HepG2 (cell line): ENCODE measurements around the gene CLCN1. TPM values are rescaled to one million over a fixed set of nuclear protein-coding genes. Genes with fewer than 3 reads are reported as not detected.

ENCODE experiments used
- ISL2 ChIP-seq: sonication (generic); formaldehyde crosslinking; IDR thresholded peaks from 2 replicates; pipeline ENCODE4 v1.5.0; 2020; ENCODE audit warnings: missing genetic modification reagents
- MYC ChIP-seq: sonication (generic); formaldehyde crosslinking; IDR thresholded peaks from 2 replicates; pipeline ENCODE4 v1.9.0; 2021; ENCODE audit warnings: missing genetic modification reagents, borderline replicate concordance
- NCOR1 ChIP-seq: fragments of 200-600 bp; sonication (generic); IDR thresholded peaks from 2 replicates; pipeline ENCODE4 v1.7.0; 2017; ENCODE audit warnings: antibody characterized with exemption, low read length, borderline replicate concordance
- NFRKB ChIP-seq: fragments of 450-650 bp; IDR thresholded peaks from 2 replicates; pipeline ENCODE4 v1.6.1; 2017
- REPIN1 ChIP-seq: sonication (generic); formaldehyde crosslinking; IDR thresholded peaks from 2 replicates; pipeline ENCODE4 v1.8.0; 2022; ENCODE audit warnings: missing genetic modification reagents, low read depth, mild to moderate bottlenecking, borderline replicate concordance
- SPEN ChIP-seq: sonication (generic); formaldehyde crosslinking; IDR thresholded peaks from 2 replicates; pipeline ENCODE4 v1.5.1; 2020; ENCODE audit warnings: low read depth, mild to moderate bottlenecking, missing genetic modification reagents
- ZMYM3 ChIP-seq: sonication (generic); formaldehyde crosslinking; IDR thresholded peaks from 2 replicates; pipeline ENCODE4 v1.5.1; 2020; ENCODE audit warnings: mild to moderate bottlenecking, missing genetic modification reagents
- ZNF225 ChIP-seq: sonication (generic); formaldehyde crosslinking; IDR thresholded peaks from 2 replicates; pipeline ENCODE4 v1.4.0; 2020; ENCODE audit warnings: mild to moderate bottlenecking, missing genetic modification reagents
- ZNF572 ChIP-seq: sonication (generic); formaldehyde crosslinking; IDR thresholded peaks from 2 replicates; pipeline ENCODE4 v1.5.1; 2020; ENCODE audit warnings: mild to moderate bottlenecking, missing genetic modification reagents
- polyA plus RNA-seq, 8 experiments: library from polyadenylated mRNA; depleted of rRNA in 3 of 8; stranded (reverse) in 7 of 8; unstranded in 1 of 8; fragments of >200 nt; fragmentation: Illumina TruSeq in 4 of 8; extraction: Trizol in 4 of 8; gene quantifications; 2 replicates each; pipeline versions ENCODE4 v1.2.1 to v1.2.3, GENCODE V29; 2011 to 2016; ENCODE audit warnings: low read depth in 4 of 8, missing spikeins in 1 of 8, mixed read lengths in 1 of 8; ENCODE audit not compliant: insufficient read depth in 1 of 8
- total RNA-seq, 5 experiments: library from RNA; depleted of rRNA; stranded (reverse); fragments of >200 nt; fragmentation: Illumina TruSeq; extraction: Trizol; gene quantifications; 2 replicates each; pipeline ENCODE4 v1.2.3, GENCODE V29; 2016; ENCODE audit warnings: low read depth in 1 of 5
- TF ChIP-seq, protein P1 (sequence below): sonication (generic); formaldehyde crosslinking; IDR thresholded peaks from 2 replicates; pipeline ENCODE4 v1.5.1; 2020; ENCODE audit warnings: mild to moderate bottlenecking, missing genetic modification reagents, borderline replicate concordance
- TF ChIP-seq, protein P2 (sequence below): sonication (generic); formaldehyde crosslinking; IDR thresholded peaks from 2 replicates; pipeline ENCODE4 v1.4.0; 2020; ENCODE audit warnings: missing genetic modification reagents
- TF ChIP-seq, protein P3 (sequence below): sonication (generic); formaldehyde crosslinking; IDR thresholded peaks from 2 replicates; pipeline ENCODE4 v1.5.0; 2020; ENCODE audit warnings: mild to moderate bottlenecking, missing genetic modification reagents
- TF ChIP-seq, protein P4 (sequence below): IDR thresholded peaks from 2 replicates; pipeline ENCODE4 v1.6.1; 2016; ENCODE audit warnings: control low read depth
- TF ChIP-seq, protein P5 (sequence below): sonication (generic); formaldehyde crosslinking; IDR thresholded peaks from 2 replicates; pipeline ENCODE4 v1.5.1; 2020; ENCODE audit warnings: missing genetic modification reagents, mild to moderate bottlenecking, borderline replicate concordance
- TF ChIP-seq, protein P6 (sequence below): sonication (generic); formaldehyde crosslinking; IDR thresholded peaks from 2 replicates; pipeline ENCODE4 v1.5.0; 2020; ENCODE audit warnings: mild to moderate bottlenecking, missing genetic modification reagents

Gene CLCN1
- total and polyA plus RNA-seq, 2 of the 13 experiments (the other 11 are each of a cell fraction or from before 2014, with no cell fraction given): 0.01 TPM; not detected in 1

DNA sequence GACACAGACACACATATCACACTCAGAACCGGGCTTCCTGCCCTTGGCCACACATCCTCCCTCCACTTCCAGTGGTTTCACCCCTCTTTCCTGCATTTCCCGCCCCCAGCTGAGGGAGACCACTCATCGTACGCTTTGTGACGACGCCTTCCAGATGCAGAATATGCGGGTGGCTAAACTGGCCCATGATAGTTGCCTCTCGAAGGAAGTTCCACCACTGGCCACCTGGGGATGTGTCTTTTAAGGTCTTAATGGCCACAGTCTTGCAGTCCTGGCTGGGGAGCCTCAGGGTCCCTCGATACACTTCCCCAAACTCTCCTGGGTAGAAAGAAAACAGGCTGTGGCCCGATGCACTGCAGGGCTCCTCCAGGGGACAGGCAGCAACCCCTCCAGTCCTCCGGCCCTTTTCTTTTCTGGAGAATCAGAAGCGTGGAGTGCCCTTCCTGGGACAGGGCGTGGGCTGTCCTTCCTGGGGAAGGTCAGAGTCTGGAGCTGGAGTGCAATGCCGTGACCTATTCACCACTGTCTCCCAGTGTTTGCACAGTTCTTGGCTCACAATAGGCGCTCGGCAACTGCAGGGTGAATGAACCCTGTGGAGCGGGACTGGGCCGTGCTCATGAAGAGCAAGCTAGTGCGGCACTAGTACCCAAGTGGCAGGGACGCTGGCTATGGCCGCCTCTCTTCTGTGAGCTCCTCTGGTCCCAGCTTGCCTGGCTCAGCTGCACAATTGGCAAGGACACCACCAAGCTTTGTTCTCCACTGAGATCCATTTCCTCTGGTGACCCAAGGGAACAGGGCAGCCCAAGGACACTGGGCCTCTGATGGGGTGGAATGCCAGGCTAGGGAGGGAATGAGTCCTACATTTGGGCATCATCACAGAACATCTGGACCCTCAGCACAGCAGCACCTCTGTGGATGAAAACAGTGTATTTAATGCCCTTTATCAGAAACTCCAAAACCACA lies 79.6 kb downstream of the CLCN1 start (continued):
- TF ChIP-seq, protein P1, sequence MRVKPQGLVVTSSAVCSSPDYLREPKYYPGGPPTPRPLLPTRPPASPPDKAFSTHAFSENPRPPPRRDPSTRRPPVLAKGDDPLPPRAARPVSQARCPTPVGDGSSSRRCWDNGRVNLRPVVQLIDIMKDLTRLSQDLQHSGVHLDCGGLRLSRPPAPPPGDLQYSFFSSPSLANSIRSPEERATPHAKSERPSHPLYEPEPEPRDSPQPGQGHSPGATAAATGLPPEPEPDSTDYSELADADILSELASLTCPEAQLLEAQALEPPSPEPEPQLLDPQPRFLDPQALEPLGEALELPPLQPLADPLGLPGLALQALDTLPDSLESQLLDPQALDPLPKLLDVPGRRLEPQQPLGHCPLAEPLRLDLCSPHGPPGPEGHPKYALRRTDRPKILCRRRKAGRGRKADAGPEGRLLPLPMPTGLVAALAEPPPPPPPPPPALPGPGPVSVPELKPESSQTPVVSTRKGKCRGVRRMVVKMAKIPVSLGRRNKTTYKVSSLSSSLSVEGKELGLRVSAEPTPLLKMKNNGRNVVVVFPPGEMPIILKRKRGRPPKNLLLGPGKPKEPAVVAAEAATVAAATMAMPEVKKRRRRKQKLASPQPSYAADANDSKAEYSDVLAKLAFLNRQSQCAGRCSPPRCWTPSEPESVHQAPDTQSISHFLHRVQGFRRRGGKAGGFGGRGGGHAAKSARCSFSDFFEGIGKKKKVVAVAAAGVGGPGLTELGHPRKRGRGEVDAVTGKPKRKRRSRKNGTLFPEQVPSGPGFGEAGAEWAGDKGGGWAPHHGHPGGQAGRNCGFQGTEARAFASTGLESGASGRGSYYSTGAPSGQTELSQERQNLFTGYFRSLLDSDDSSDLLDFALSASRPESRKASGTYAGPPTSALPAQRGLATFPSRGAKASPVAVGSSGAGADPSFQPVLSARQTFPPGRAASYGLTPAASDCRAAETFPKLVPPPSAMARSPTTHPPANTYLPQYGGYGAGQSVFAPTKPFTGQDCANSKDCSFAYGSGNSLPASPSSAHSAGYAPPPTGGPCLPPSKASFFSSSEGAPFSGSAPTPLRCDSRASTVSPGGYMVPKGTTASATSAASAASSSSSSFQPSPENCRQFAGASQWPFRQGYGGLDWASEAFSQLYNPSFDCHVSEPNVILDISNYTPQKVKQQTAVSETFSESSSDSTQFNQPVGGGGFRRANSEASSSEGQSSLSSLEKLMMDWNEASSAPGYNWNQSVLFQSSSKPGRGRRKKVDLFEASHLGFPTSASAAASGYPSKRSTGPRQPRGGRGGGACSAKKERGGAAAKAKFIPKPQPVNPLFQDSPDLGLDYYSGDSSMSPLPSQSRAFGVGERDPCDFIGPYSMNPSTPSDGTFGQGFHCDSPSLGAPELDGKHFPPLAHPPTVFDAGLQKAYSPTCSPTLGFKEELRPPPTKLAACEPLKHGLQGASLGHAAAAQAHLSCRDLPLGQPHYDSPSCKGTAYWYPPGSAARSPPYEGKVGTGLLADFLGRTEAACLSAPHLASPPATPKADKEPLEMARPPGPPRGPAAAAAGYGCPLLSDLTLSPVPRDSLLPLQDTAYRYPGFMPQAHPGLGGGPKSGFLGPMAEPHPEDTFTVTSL (CRISPR knock-in tag): no peak
- TF ChIP-seq MYC (CRISPR knock-in tag) (peak; percentile 82), ZMYM3 (CRISPR knock-in tag) (peak; percentile 65), ZNF572 (CRISPR knock-in tag) (no peak), NFRKB (no peak), NCOR1 (0 out of 2 replicates have a peak, but pooled peaks have one; percentile 49), SPEN (CRISPR knock-in tag) (peak; percentile 60; the same call in 1 of the 2 replicates), ZNF225 (no peak), REPIN1 (CRISPR knock-in tag) (peak; percentile 58; the same call in 1 of the 2 replicates), ISL2 (CRISPR knock-in tag) (peak; percentile 63; the same call in 1 of the 2 replicates)
- TF ChIP-seq, protein P2, sequence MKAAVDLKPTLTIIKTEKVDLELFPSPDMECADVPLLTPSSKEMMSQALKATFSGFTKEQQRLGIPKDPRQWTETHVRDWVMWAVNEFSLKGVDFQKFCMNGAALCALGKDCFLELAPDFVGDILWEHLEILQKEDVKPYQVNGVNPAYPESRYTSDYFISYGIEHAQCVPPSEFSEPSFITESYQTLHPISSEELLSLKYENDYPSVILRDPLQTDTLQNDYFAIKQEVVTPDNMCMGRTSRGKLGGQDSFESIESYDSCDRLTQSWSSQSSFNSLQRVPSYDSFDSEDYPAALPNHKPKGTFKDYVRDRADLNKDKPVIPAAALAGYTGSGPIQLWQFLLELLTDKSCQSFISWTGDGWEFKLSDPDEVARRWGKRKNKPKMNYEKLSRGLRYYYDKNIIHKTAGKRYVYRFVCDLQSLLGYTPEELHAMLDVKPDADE (CRISPR knock-in tag): 0 out of 2 replicates have a peak, but pooled peaks have one; percentile 52
- TF ChIP-seq, protein P3, sequence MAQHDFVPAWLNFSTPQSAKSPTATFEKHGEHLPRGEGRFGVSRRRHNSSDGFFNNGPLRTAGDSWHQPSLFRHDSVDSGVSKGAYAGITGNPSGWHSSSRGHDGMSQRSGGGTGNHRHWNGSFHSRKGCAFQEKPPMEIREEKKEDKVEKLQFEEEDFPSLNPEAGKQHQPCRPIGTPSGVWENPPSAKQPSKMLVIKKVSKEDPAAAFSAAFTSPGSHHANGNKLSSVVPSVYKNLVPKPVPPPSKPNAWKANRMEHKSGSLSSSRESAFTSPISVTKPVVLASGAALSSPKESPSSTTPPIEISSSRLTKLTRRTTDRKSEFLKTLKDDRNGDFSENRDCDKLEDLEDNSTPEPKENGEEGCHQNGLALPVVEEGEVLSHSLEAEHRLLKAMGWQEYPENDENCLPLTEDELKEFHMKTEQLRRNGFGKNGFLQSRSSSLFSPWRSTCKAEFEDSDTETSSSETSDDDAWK (CRISPR knock-in tag): no peak
- TF ChIP-seq, protein P4, sequence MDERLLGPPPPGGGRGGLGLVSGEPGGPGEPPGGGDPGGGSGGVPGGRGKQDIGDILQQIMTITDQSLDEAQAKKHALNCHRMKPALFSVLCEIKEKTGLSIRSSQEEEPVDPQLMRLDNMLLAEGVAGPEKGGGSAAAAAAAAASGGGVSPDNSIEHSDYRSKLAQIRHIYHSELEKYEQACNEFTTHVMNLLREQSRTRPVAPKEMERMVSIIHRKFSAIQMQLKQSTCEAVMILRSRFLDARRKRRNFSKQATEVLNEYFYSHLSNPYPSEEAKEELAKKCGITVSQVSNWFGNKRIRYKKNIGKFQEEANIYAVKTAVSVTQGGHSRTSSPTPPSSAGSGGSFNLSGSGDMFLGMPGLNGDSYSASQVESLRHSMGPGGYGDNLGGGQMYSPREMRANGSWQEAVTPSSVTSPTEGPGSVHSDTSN (CRISPR knock-in tag): no peak
- TF ChIP-seq, protein P5, sequence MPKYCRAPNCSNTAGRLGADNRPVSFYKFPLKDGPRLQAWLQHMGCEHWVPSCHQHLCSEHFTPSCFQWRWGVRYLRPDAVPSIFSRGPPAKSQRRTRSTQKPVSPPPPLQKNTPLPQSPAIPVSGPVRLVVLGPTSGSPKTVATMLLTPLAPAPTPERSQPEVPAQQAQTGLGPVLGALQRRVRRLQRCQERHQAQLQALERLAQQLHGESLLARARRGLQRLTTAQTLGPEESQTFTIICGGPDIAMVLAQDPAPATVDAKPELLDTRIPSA (CRISPR knock-in tag): no peak
- TF ChIP-seq, protein P6, sequence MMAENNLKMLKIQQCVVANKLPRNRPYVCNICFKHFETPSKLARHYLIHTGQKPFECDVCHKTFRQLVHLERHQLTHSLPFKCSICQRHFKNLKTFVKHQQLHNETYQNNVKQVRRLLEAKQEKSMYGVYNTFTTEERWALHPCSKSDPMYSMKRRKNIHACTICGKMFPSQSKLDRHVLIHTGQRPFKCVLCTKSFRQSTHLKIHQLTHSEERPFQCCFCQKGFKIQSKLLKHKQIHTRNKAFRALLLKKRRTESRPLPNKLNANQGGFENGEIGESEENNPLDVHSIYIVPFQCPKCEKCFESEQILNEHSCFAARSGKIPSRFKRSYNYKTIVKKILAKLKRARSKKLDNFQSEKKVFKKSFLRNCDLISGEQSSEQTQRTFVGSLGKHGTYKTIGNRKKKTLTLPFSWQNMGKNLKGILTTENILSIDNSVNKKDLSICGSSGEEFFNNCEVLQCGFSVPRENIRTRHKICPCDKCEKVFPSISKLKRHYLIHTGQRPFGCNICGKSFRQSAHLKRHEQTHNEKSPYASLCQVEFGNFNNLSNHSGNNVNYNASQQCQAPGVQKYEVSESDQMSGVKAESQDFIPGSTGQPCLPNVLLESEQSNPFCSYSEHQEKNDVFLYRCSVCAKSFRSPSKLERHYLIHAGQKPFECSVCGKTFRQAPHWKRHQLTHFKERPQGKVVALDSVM: peak; percentile 43; the same call in 1 of the 2 replicates
